ENCODE measurements around the gene SLBP.

DNA sequence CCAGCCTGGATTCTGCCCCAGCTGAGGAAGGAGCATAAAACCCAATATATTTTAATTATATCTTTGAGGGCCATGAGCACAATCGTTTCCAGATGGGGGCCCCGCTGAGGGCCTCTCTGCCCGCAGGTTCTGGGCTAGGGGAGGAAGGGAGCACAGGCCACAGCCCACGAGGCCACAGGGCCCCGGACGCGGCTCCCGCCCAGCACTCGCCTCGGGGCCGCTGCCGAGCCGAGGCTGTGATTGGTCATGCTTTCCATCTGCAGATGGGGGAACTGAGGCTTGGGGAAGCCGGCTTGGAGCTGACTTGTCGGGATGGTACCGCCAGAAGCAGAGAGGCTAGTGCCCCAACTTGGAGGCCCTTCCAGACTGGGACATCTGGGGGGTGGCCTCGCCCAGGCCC is 43.2 kb upstream of the SLBP start:
- TF ChIP-seq, protein P1, sequence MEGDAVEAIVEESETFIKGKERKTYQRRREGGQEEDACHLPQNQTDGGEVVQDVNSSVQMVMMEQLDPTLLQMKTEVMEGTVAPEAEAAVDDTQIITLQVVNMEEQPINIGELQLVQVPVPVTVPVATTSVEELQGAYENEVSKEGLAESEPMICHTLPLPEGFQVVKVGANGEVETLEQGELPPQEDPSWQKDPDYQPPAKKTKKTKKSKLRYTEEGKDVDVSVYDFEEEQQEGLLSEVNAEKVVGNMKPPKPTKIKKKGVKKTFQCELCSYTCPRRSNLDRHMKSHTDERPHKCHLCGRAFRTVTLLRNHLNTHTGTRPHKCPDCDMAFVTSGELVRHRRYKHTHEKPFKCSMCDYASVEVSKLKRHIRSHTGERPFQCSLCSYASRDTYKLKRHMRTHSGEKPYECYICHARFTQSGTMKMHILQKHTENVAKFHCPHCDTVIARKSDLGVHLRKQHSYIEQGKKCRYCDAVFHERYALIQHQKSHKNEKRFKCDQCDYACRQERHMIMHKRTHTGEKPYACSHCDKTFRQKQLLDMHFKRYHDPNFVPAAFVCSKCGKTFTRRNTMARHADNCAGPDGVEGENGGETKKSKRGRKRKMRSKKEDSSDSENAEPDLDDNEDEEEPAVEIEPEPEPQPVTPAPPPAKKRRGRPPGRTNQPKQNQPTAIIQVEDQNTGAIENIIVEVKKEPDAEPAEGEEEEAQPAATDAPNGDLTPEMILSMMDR (conservative IDR thresholded peaks at IDR 0.05) = no peak
- no peak for TF ChIP-seq ZFX (IDR thresholded peaks at IDR 0.05)
